Mucosa of stomach (tissue), 1 donor: ENCODE results near the gene RNF157.

Experiments used
- H3K27me3 ChIP-seq: one replicate; pipeline ENCODE4 v1.7.0; 2013; ENCODE audit warnings: mild to moderate bottlenecking, low read length; ENCODE audit not compliant: control insufficient read depth, insufficient read depth
- H3K36me3 ChIP-seq: one replicate; pipeline ENCODE4 v1.7.0; 2013; ENCODE audit warnings: low read length; ENCODE audit not compliant: control insufficient read depth, insufficient read depth
- H3K4me1 ChIP-seq: one replicate; pipeline ENCODE4 v1.7.0; 2013; ENCODE audit warnings: mild to moderate bottlenecking, low read length; ENCODE audit not compliant: control insufficient read depth, insufficient read depth
- H3K4me3 ChIP-seq: one replicate; pipeline ENCODE4 v1.7.0; 2013; ENCODE audit warnings: low read length
- H3K9ac ChIP-seq: one replicate; pipeline ENCODE4 v1.7.0; 2013; ENCODE audit warnings: mild to moderate bottlenecking, low read length, moderate library complexity
- H3K9me3 ChIP-seq: one replicate; pipeline ENCODE4 v1.7.0; 2013; ENCODE audit warnings: mild to moderate bottlenecking, low read length, moderate library complexity; ENCODE audit not compliant: control insufficient read depth
- donor health status: Pancreatic carcinoma.

The RNF157 gene

DNA sequence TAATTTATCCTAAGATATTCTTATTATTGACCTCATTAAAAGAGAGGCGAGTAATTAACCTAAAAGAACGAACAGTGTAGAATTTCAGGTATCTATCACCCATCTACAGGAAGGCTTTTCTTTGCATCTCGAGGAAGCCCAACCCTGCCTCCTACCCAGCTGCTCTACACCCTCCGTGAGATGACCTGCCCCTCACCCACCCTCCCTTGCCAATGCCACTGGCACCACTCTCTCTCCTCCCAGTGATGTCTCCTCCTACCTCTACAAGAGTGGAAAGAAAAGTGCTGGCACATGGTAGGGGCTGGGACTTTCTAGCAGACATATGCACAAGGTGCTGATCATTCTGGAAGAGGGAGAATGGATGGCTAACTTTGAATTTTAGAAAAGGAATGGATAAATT, 76.4 kb downstream of the RNF157 start:
- Histone ChIP-seq H3K4me1 (no peaks in the 10 kb centered on the region), H3K9me3 (no peaks in the 10 kb centered on the region), H3K36me3 (no peaks in the 10 kb centered on the region), H3K4me3 (no peak overlapping the region), H3K27me3 (no peaks in the 10 kb centered on the region), H3K9ac (no peak overlapping the region)

GRCh38 chr17:76161619-76162266, 78.5 kb downstream of the RNF157 start:
- Histone ChIP-seq H3K4me1 (no peaks in the 10 kb centered on the region), H3K9ac (no peak overlapping the region), H3K27me3 (no peaks in the 10 kb centered on the region), H3K4me3 (no peak overlapping the region), H3K36me3 (no peaks in the 10 kb centered on the region), H3K9me3 (no peaks in the 10 kb centered on the region)

DNA sequence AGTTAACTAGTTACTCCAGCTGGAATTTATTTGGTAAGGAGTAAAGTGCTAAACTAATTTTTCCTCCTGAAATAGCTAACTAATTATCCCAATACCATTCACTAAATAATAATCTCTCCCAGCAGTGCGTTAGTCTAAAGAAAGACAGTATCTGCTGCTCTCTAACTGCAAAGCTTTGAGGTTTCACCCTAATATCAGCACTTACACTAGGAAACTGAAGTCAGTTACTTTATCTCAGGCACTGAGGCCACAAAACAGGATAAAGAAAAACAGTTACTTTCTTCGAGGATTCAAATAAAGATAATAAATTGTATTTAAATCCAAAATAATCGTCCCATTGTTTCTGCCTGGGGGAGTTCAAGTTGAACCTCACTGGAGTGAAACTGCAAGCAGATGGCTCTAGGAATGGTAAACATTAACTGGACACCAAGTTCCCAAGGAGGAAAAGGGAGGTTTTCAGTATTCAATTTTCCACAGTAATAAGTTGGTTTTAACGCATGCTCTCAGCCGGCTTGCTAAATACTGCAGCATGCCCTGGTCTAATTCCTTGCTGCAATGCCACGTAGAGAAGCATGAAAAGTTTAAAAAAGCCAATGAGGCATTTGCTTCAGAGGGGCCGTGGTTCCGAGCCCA, 79.3 kb downstream of the RNF157 start:
- Histone ChIP-seq H3K36me3 (no peaks in the 10 kb centered on the region), H3K4me3 (no peak overlapping the region), H3K9me3 (no peaks in the 10 kb centered on the region), H3K9ac (no peak overlapping the region), H3K27me3 (no peaks in the 10 kb centered on the region), H3K4me1 (no peaks in the 10 kb centered on the region)

GRCh38 chr17:76159157-76159556, 81.1 kb downstream of the RNF157 start:
- no peaks in the 10 kb centered on the region for H3K4me1 ChIP-seq
- no peak overlapping the region for H3K9ac ChIP-seq
- no peaks in the 10 kb centered on the region for H3K36me3 ChIP-seq
- H3K9me3 ChIP-seq = no peaks in the 10 kb centered on the region
- H3K27me3 ChIP-seq = no peaks in the 10 kb centered on the region
- H3K4me3 ChIP-seq = no peak overlapping the region

DNA sequence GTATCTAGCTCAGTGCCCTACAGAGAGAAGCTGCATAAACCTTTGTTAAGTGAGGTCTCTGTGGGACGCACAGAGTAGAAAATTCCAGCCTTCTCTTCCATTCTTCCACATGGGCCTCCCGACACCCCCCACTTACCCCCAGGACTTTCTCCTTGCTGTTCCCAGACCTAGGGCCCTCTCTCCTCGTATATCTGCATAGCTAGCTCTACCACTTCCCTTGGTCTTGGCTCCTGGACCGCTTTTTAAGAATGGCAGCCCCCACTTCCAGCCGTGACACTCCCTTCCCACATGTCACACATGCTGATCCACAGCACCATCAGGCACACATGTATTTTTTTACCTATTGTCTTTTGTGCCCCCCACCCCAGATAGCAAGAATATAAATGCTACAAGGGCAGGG, 82.5 kb downstream of the RNF157 start:
- Histone ChIP-seq H3K36me3 (no peaks in the 10 kb centered on the region), H3K9me3 (no peaks in the 10 kb centered on the region), H3K9ac (no peak overlapping the region), H3K4me3 (no peak overlapping the region), H3K4me1 (no peaks in the 10 kb centered on the region), H3K27me3 (no peaks in the 10 kb centered on the region)

DNA sequence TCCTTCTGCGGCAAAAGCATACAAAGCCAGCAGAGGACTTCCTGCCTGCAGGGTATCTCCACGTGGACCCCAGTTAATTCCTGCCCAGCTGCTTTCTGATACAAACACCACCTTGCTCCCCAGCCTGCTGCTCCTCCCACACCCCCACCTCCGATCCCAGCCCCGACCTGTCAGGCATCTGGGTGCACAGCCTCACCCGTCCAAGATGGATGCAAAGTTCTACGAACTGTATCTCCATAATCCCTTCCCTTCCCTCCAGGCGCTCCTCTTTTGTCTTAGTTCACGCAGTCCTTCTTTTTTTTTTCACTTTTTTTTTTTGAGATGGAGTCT, 83.7 kb downstream of the RNF157 start:
- H3K27me3 ChIP-seq = no peaks in the 10 kb centered on the region
- H3K9me3 ChIP-seq = no peaks in the 10 kb centered on the region
- no peaks in the 10 kb centered on the region for H3K36me3 ChIP-seq
- no peaks in the 10 kb centered on the region for H3K4me1 ChIP-seq
- no peak overlapping the region for H3K4me3 ChIP-seq
- no peak overlapping the region for H3K9ac ChIP-seq

- Histone ChIP-seq H3K9ac (no peak overlapping the region), H3K27me3 (no peaks in the 10 kb centered on the region), H3K36me3 (no peaks in the 10 kb centered on the region), H3K4me3 (no peak overlapping the region), H3K4me1 (no peaks in the 10 kb centered on the region), H3K9me3 (no peaks in the 10 kb centered on the region)
These were observed 84.2 kb downstream of the RNF157 start for GRCh38 chr17:76155988-76156661.

DNA sequence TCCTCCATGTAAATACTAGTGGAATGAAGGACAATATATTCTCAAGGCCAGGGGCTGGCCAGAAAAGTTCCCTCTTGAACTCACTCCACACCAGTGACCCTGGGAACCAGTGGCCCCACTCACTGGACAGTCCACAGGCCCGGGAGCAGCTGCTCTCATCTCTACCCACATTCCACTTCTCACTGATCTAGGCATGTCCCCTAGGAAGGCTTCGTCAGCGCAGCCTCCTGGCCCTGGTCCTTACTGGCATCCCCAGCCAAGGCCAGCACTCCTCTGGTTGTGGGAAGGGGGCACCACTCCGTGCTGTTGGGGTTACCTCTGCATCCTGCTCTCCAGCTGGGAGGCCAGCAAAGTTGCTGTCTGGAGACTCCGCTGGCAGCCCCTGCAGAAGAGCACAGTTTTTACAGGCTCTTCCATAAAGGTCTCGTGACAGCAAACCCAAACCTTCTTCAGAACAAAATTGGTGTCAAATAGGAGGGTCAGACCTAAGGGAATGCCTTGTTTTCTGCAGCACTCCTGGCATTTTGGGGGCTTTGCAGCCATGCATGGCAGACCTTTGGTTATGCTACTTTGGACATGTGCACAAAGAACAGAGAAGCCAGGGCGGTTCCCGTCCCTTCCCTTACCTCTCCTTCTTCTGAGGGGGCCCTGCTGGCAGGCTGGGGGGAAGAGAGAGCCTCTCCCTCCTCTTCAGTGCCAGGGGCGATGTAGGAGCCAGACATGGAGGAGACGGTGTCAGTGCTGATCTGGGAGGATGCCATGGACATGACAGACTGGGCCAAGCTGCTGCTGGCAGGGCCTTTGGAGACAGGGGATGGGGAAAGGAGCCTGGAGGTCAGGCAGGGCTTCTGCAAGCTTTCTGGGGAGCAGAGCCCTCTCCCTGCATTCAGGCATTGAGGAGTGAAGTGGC, 85.1 kb downstream of the RNF157 start:
- Histone ChIP-seq H3K9ac (no peak overlapping the region), H3K27me3 (no peaks in the 10 kb centered on the region), H3K4me1 (no peaks in the 10 kb centered on the region), H3K36me3 (no peaks in the 10 kb centered on the region), H3K9me3 (no peaks in the 10 kb centered on the region), H3K4me3 (no peak overlapping the region)

- Histone ChIP-seq H3K9me3 (no peaks in the 10 kb centered on the region), H3K4me1 (no peaks in the 10 kb centered on the region), H3K9ac (no peak overlapping the region), H3K4me3 (no peak overlapping the region), H3K27me3 (no peaks in the 10 kb centered on the region), H3K36me3 (no peaks in the 10 kb centered on the region)
These were observed 86.0 kb downstream of the RNF157 start for GRCh38 chr17:76154292-76154691.

GRCh38 chr17:76153640-76154039, 86.7 kb downstream of the RNF157 start:
- Histone ChIP-seq H3K36me3 (no peaks in the 10 kb centered on the region), H3K9me3 (no peaks in the 10 kb centered on the region), H3K27me3 (no peaks in the 10 kb centered on the region), H3K4me3 (no peak overlapping the region), H3K9ac (no peak overlapping the region), H3K4me1 (no peaks in the 10 kb centered on the region)

DNA sequence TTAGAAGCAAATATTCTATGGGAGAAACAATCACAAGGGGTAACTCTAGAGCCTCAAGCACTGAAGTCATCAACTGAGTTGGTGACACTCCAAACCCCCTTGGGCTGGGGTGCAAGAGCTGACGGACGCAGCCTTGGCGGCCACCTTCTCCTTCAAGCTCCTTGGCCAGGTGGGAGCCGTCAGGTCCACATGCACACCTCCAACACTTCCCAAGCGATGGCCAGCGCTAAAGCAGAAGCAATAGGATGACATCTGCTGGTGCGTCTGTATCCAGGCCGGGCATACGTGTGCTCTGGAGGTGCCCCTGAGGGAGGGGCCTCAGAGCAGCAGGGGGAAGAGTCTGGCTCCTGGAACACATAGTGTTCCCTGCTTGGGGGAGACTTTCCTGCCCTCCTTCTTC, 87.1 kb downstream of the RNF157 start:
- no peaks in the 10 kb centered on the region for H3K4me1 ChIP-seq
- H3K4me3 ChIP-seq = no peak overlapping the region
- no peaks in the 10 kb centered on the region for H3K9me3 ChIP-seq
- no peaks in the 10 kb centered on the region for H3K27me3 ChIP-seq
- H3K36me3 ChIP-seq = no peaks in the 10 kb centered on the region
- H3K9ac ChIP-seq = no peak overlapping the region

DNA sequence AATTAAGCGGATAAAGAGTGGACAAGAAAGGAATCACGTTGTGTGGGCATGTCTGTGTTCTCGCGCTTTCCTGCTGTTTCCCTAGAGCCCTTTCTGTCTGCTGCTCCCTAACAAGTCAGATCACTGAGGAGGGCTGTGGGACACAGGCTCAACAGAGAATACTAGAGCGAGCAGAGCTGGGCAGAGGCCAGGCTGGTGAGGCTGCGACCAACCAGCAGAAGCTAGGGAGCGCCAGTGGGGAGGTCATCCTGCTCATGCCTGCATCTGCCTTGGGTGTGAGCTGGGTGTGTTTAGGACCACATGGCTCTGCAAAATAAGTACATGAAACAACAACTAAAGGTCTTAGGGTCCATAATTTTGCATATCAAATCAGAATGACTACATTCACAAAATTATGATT, 87.7 kb downstream of the RNF157 start:
- Histone ChIP-seq H3K4me3 (no peak overlapping the region), H3K36me3 (no peaks in the 10 kb centered on the region), H3K27me3 (no peaks in the 10 kb centered on the region), H3K4me1 (no peaks in the 10 kb centered on the region), H3K9ac (no peak overlapping the region), H3K9me3 (no peaks in the 10 kb centered on the region)
